Lung microvascular endothelial cell (primary cell): Measurements from ENCODE around the gene RRN3. TPM values are rescaled to one million over a fixed set of nuclear protein-coding genes. Genes with fewer than 3 reads are reported as not detected.
"Not testable (repeated sequence)": the region's sequence is repeated elsewhere in the genome, so short reads cannot be mapped to it uniquely, and the experiment has no call there.

Source experiments
- DNase-seq, 2 donors: peaks; one replicate each; pipeline versions ENCODE4 v3.0.0 to v3.0.0-alpha.2; 2010; ENCODE audit warnings: low read depth in 2 of 2
- total RNA-seq: library from RNA; depleted of rRNA; stranded (reverse); fragments of >200 nt; gene quantifications from 2 replicates; pipeline ENCODE4 v1.2.1, GENCODE V29; 2014

RRN3 gene
- total RNA-seq, 1 donor from 2014 or later: 33.1 TPM

DNA sequence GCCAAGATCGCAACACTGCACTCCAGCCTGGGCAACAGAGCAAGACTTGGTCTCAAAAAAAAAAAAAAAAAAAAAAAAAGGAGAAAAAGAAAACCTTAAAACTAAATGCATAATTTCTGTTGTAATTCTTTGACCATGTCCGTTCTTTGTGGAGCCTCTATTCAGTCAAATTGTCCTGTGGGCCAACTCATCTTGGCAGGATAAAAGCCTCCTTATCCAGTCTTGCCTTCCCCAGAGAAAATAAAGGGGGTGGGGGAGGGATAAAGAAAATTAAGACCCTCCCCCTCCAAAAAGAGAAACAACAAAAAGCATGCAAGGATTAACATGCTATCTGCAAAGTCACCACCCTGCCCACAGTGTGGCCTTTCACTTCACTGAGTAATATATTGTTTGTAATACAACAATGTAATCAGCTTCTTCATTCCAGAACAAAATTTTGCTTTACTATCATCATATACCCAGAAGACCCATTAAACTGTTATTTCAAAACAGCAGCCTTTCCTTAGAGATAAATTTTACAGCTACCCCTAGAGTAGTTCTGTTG lies 5.4 kb upstream of the RRN3 start:
- not testable (repeated sequence) for DNase-seq

DNA sequence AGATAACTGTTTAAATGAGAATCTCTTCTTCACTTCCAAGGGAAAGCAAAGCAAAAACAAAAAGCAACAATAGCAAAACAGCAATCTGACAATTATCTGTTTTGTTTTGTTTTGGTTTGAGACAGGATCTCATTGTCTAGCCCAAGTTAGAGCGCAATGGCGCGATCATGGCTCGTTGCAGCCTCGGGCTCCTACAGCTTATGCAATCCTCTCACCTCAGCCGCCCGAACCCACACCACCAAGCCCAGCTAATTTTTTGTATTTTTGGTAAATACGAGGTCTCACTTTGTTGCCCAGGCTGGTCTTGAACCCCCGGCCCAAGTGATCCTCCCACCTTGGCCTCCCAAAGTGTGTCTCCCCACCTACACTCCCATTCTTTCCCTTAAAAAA lies 2.5 kb upstream of the RRN3 start:
- not testable (repeated sequence) for DNase-seq

DNA sequence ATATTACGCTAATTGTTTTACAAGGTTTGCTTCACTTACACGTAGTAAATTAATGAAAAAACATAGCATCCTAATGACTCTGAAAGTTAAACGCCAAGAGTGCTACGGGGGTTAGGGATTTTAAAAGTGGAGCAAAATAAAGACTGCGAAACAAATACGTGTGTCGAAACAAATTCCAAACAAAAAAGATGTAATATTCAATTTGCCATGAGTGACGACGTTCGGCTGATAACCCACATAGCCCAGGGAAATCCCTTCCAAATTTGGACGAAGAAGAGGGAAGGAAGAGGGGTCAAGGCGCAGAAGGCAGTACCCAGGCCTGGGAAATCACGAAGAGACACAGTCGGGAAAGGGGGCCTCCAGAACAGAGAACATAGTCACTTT lies 509 bp downstream of the RRN3 start:
- DNase-seq: not testable (repeated sequence)

DNA sequence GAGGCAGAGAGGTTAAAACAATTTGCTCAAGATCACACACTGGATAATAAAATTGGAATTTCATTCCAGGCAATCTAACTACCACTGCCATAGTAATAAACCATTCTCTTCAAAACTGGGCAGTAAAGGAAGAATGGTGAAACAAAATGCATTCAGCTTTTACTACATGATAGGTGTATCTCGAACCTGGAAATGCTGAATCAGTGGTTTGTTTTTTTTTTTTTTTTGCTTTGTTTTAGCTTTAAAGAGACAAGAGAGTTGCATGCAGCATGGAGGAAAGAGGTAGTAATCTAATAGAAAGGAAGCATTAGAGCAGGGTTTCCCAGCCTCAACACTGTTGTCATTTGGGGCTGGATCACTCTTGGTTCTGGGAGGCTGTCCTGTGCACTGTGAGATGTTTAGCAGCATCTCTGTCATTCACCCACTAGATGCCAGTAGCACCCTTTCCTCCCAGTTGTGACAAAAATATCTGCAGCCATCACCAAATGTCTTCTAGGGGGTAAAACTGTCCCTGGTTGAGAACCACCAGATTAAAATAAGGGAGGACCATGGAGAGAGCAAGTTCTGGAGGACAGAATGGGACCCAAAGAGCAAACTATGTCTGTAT lies 3.3 kb downstream of the RRN3 start:
- DNase-seq: not testable (repeated sequence)

DNA sequence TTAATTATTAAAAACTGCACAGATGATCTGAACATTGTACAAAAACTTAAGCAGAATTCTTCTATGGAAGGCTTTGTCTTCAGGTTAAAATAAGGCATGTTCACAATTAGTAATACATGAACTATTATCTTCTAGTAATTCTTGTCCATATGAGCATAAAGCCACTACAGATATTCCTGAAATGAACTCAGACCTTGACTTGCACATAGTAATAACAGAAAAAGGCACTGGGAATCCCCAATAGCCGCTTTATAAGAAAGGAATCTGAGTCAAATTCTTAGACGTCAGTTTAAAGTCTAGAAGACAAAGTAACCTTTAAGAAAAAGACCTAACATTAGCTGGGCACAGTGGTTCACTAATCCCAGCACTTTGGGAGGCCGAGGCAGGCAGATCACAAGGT lies 11.3 kb downstream of the RRN3 start:
- not testable (repeated sequence) for DNase-seq

DNA sequence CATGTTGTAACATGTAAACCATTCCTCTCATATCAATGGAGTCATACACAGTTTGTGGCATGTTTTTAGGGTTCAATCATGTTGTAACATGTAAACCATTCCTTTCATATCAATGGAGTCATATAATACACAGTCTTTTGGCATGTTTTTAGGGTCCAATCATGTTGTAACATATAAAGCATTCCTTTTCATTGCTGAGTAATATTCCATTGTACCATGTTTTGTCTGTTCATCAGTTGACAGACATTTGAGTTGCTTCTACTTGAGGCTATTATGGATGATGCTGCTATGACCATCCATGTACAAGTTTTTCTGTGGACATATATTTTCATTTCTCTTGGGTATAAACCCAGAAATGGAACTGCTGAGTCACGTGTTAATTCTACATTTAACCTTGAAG lies 13.2 kb downstream of the RRN3 start:
- DNase-seq: not testable (repeated sequence)

DNA sequence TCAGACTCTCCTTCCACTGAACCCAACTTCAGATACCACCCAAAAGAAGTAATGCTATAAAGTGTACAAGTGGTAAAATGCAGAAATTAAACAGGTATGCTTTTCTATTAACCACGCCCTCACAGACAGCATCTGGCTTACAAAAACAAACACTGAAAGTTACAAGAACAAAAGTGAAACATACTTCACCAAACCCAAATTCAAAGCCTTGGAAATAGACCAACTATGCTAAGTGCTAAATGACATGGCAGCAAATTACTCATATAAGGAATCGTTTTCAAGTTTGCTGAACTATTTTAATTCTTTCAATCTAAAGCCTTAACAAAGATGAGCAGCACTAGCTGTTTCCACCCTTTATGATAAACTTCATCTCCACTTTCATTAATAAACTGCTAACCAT lies 17.9 kb downstream of the RRN3 start:
- DNase-seq: not testable (repeated sequence)

DNA sequence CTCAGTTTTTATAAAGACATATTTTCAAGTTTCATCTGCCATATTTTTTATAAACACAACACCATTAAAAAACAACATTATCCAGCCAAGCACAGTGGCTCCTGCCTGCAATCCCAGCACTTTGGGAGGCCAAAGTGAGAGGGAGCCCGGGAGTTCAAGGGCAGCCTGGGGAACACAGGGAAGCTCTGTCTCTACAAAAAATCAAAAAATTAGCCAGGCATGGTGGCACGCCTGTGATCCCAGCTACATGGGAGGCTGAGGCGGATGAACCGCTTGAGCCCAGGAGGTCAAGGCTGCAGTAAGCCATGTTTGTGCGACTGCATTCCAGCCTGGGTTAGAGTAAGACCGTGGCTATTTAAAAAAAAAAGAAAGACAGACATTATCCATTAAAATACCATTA lies 21.0 kb downstream of the RRN3 start:
- no peak for DNase-seq

DNA sequence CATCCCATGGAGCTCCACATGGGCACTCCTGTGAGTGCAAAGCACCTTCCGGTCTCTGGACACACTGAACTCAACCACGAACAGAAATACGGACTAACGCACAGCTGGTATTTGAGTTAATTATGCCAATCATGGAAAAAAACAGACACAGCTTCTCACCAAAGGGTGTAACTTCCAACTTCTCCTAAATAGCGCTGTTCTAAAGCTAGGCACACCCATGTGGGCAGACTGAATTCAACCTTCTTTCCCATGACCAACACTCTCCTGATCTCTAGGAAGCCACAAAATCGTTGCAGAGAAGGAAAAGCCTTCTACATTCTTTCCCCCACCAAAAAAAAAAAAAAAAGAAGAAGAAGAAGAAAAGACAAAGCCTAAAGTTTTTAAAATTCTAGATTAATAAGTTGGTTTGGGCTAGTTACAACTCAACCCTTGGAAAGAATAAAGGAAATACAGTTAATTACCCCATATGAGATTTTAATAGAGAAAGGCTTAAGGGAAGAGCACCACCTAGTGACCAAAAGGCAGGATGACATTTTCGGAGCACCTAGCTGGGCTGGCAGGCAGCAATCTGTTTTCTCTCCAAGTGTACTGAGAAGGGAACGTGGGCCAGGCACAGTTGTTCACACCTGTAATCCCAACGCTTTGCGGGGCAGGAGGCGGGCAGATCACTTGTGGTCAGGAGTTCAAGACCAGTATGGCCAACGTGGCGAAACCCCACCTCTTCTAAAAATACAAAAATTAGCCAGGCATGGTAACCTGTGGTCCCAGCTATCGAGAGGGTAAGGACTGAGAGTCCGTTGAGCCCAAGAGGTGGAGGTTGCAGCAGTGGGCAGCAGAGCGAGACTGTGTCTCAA lies 21.9 kb downstream of the RRN3 start:
- not testable (repeated sequence) for DNase-seq

DNA sequence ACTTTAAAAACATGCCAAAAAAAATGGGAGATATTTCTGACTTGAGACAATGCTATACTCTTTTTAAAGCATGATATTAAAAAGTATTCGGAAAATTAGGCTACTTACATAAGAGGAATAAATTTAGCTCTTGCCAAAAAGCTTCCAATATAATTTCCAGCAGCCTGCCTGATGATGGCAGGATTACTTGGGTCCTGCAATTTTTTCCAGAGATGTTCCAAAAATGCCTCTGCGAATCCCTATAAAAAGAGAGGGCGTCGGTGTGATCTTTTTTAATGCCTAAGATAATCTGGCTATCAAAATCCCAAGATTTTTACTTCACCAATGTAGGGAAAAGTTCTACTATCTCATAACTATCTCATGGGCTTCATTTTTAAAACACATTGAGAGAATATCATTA lies 23.1 kb downstream of the RRN3 start:
- not testable (repeated sequence) for DNase-seq

DNA sequence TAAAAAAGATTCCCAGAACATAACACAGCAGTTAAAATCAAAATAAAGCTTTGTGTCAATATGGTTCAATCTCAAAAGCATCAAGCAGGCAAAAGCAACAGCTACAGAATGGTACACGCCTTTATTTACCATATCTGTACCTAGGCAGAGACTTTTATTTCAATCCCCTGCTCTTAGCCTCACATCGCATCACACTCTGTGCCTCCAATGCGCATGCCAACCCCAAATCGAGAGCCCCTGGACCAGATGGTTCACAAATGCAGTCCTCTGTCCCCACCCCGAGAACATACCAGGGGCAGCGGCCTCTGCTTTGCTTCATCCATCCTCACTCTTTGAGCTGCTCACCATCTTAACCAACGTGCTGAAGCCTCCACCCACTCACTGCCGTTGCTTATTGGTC lies 27.4 kb downstream of the RRN3 start:
- not testable (repeated sequence) for DNase-seq

DNA sequence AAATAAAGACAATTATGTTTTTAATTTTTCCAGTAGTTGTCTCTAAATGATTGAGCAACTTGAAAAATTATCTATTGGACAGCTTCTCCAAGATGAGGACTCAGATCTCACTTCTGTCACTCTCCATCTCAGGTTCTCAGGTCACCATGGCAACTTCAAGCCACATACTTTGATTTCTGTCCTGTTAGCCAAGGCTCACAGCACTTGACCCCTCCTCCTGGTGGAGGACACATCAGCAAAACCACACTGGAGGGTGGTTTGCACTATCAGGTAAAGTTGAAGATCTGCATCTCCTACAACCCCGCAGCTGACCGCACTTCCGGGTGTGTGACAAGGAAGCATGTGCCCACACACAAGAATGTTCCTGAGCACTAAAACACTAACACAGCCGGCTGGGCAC lies 28.1 kb downstream of the RRN3 start:
- DNase-seq: not testable (repeated sequence)

DNA sequence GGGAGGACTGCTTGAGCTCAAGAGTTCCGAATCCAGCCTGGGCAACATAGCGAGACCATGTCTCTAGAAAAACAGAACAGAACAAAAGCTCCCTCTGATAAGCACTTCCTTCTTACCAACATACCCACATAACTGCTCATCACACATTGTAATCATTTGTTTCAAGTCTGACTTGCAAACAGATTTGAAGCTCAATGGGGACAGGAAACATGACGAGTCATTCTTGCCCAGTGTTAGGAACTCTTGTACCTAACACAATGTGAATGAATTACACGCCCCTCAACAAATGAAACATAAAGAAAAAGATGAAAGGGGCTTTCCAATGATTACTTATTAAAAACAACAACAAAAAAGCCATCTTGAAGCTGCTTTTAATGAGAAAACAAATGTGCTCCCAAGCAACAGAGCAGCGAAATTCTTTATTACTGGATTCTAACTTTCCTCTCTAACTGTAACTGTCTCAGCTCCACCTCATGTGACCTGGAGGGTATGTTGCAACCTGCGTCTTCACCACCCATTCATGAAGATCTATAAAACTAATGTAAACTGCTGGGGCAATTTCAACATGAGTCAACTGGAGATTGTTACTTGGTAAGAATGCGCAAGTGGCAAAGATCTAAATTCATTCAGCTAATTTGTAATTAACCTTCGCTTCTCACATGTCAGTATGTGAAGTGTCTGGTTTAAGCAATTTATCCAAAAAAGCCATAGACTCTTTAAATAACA lies 31.8 kb downstream of the RRN3 start:
- peak; percentile 62 to 66 for DNase-seq

DNA sequence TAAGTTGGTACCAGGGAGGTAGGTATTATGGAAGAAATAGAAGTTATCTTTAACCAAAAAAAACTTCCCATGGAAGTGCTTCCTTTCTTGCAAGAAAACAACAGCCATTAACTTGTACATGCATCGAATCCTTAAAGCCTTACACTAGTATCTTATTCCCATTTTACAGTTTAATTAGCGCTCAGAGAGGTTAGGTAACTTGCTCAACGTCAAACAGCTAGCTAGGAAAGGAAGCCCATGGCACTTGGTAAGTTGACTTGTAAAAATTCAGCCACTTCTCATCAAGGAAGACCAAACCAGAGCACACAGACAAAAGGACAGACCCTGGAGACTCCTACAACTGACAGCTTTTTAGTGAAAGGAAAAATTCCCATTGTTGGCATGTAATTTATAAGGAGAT lies 34.7 kb downstream of the RRN3 start:
- no peak for DNase-seq

DNA sequence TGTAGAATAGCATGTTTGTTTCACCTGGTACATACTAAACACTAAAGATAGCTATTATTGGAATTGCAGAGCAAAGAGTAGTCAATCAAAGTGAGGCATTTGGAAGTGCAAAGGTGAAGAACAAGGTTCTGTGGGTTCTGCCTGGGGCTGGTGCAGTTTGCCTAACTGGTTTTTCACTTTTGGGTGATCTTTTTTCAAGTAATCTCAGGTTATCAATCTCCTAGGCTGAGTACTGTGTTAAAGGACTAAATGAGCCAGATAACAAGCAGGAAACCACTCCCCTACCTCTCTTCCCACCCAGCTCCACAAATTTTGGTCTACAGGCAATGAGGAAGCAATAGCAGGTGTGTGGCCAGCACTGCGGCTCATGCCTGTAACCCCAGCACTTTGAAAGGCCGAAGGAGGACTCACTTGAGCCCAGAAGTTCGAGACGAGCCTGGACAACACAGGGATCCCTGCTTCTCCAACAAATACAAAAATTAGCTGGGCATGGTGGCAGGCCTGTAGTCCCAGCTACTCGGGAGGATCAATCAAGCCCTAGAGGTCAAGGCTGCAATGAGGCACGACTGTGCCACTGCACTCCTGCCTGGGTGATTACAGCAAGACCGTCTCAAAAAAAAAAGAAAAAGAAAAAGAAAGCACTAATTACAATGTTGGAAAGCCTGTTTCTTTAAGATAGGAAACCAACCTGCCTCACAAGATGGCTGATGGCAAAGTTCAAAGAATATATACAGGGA lies 36.2 kb downstream of the RRN3 start:
- DNase-seq: no peak

DNA sequence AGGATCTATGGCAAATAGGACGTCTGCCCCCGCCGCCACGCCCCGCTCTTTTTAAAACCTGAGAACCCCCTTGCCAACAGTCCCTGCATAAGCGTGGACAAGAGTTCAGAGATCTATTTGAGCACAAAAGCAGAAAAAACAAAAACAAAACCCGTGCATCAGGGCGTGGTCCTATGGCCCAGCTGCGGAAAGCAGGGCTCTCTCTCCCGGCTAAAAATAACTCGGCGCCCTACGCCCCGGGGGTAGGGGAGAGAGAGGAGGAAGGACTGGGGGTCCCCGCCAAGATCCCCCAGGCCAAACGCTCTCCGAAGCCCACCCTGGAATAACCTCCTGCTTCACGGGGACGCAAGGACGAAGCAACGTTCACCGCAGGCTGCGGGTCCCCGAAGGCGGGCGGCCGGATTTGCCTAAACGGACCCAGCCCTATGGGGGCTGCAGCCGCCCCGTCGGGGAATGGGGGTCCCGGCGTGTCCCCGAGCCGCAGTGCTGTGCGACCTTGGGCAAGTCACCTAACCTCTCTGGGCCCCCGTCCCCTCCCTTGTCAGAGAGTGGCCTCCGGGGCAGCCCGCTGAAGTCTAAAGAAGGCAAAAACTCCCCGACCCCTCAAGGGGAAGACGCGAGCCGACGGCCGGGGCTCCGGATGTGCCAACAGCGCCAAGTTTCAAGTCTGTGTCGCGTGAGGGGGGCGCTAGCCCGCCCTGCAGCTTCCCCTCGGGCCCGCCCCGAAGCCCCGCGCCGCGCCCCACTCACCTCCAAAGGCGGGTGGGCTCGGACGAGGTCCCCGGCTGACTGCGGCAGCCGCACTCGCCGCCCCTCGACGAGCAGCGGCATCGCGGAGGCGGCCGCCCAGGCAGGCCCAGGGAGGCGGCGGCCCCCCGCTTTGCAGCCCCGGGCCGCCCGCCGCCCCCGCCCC lies 38.7 kb downstream of the RRN3 start:
- peak; percentile 36 to 66 for DNase-seq

DNA sequence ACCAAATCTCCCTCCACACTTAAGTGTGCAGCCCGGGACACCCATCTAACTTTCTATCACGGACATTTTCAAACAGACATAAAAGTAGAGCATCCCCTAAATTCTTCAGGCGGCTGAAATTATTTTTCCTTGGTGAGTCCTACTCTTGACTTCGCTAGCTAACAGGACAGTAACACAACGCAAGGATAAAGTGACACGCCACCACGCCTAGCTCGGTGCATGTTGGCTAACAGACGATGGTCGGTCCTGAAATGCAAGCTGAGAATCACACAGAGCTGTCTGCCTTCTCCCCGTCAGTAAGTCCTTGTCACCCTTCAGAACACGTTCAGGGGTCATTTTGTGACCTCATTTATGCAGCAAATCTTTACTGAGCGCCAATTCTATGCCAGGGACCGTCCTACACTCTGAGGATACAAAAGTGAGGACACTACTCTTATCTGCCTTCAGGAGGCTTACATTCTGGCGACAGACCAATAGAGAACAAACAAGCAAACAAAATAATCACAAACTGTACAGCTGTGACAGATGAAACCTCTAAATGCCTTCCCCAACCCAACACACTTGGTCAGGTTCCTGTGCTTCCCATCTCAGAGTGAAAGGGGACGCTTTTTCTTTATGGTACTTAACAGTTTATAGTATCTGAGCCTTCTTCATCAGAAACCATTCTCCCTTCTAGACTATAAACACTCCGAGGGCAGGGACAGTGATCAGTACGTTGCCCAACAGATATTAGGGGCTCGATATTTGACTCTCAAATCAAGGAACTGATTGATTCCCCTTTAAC lies 39.5 kb downstream of the RRN3 start:
- DNase-seq: peak; percentile 5 to 27

DNA sequence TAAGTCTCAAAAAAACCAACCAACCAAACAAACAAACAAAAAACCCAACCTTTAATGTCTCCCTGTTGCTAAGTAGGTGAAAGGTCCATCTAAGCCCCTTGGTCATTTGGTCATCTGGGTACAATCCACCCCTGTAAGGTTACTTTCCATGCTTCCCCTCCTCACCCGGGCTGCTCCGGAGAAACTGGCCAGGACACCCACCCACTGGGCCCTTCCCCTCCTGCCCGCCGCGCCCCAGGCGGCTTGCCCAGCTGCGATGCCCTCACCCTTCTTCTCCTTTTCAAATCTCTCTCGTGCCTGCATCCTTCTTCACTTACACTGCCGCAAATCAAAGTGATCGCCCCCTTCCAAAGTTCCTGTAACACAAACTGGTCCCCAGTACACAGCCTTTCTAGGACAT lies 40.2 kb downstream of the RRN3 start:
- DNase-seq: no peak

DNA sequence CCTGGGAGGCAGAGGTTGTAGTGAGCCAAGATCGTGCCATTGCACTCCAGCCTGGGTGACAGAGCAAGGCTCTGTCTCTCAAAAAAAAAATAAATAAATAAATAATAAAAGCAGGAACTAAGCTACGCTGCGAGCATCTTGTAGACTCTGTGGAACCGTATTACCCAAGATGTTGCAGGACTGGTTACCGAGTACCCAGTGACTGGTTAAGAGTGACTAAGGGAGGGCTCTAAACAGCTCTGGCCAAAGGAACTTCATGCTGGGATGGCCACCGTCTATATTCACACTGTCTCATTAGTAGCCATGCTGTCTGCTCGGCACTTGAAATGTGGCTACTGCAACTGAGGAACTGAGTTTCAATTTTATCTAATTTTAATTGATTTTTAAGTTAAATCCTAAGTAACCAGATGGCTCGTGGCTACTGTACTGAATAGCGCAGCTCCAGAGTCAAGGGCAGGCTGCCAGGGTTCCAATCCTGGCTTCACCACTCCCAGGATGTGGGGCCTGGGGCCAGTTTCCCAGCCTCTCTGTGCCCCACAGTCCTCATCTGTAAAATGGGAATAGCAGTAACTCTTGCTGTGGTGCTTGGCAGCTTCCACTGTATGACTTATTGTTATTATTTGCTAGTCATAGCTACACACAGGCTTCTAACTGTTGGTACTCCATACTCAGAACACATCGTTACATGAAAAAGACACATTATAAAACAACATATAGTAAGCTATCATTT lies 41.2 kb downstream of the RRN3 start:
- DNase-seq: peak in 1 of 2 donors; percentile 28
